Measurements from ENCODE around the gene SEMA4D.

DNA sequence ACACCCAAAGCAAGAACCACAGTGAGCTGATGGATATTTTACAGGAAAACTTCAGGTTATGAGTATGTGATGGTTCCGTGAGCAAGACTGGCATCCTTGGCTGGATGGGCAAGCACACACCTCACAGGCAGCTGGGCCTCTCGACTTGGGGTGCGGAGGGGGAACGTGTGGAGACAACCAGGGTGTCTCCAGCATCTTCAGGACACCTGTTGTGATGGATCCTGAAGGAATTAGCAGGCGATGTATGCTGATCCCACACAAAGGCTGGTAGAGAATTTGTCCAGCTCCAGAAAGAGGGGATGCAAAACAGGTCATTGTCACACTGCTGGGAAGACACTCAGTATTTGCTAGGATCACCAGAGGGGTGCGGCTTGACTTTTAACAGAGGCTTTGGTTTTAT lies 136.9 kb downstream of the SEMA4D start:
- TF ChIP-seq POLR2A (IDR thresholded peaks at IDR 0.05) = no peak
- TF ChIP-seq, protein P1, sequence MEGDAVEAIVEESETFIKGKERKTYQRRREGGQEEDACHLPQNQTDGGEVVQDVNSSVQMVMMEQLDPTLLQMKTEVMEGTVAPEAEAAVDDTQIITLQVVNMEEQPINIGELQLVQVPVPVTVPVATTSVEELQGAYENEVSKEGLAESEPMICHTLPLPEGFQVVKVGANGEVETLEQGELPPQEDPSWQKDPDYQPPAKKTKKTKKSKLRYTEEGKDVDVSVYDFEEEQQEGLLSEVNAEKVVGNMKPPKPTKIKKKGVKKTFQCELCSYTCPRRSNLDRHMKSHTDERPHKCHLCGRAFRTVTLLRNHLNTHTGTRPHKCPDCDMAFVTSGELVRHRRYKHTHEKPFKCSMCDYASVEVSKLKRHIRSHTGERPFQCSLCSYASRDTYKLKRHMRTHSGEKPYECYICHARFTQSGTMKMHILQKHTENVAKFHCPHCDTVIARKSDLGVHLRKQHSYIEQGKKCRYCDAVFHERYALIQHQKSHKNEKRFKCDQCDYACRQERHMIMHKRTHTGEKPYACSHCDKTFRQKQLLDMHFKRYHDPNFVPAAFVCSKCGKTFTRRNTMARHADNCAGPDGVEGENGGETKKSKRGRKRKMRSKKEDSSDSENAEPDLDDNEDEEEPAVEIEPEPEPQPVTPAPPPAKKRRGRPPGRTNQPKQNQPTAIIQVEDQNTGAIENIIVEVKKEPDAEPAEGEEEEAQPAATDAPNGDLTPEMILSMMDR (IDR thresholded peaks at IDR 0.05) = no peak
